Measurements from ENCODE around the gene LGMN. TPM values are rescaled to one million over a fixed set of nuclear protein-coding genes. Genes with fewer than 3 reads are reported as not detected.

The LGMN gene
- total and polyA plus RNA-seq, 2 experiments from 2014 or later, result 60.0 to 83.5 TPM

DNA sequence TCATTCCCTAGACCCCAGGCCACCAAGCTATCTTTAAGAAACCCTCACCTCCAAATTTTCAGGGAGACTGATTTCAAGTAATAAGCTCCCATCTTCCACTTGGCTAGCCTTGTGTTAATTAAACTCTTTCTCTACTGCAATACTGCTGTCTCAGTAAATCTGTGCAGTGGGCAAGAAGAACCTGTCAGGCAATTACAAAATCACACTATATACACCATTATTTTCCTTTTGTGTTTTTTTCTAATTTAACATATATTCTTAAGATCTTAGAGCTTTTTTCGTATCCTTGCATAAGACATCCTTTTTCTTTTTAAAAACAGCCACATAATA is 38.0 kb upstream of the LGMN start:
- Histone ChIP-seq H3K36me3 (ENCODE audit: insufficient read depth) (no peaks in the 10 kb centered on the region), H3K27ac (ENCODE audit: low read depth) (no peak overlapping the region), H3K4me3 (no peak overlapping the region), H3K79me2 (replicated peaks; ENCODE audit: insufficient read depth) (no peaks in the 10 kb centered on the region), H3K9me2 (ENCODE audit: insufficient read depth) (peaks cover 4% of the 10 kb centered on the region; the same call in 1 of the 2 replicates), H4K20me1 (replicated peaks; ENCODE audit: insufficient read depth) (no peaks in the 10 kb centered on the region), H3K4me2 (no peak overlapping the region), H3K27me3 (ENCODE audit: insufficient read depth) (no peaks in the 10 kb centered on the region), H3K4me1 (ENCODE audit: insufficient read depth) (no peaks in the 10 kb centered on the region; the same call in 1 of the 2 replicates), H3F3A (replicated peaks; ENCODE audit: low read depth) (no peaks in the 10 kb centered on the region), H2AFZ (peak overlapping the region; percentile 84; the same call in 1 of the 2 replicates)
- Mint-ChIP-seq H3K36me3 (ENCODE audit: low read depth) (peaks cover 5% of the 10 kb centered on the region; the same call in 2 of the 3 replicates), H3K4me1 (peaks cover 7% of the 10 kb centered on the region; the same call in 2 of the 3 replicates), H3K4me3 (no peak overlapping the region), H3K9me3 (peaks cover 9% of the 10 kb centered on the region), H3K27me3 (ENCODE audit: insufficient read depth, low read depth, poor library complexity) (no peaks in the 10 kb centered on the region), H3K27ac (0 out of 2 replicates have a peak overlapping the region, but pooled peaks have one; percentile 2)
- DNase-seq (ENCODE audit: low spot score), result no peak
- TF ChIP-seq NANOG (IDR thresholded peaks at IDR 0.05; ENCODE audit: borderline replicate concordance) (no peak), ZNF331 (CRISPR knock-in tag; IDR thresholded peaks at IDR 0.05; ENCODE audit: low read depth) (no peak), POLR2AphosphoS5 (IDR thresholded peaks at IDR 0.05; ENCODE audit: low read depth) (no peak), EZH2phosphoT487 (IDR thresholded peaks at IDR 0.05; ENCODE audit: unreplicated experiment) (no peak), STAT1 (IDR thresholded peaks at IDR 0.05; ENCODE audit: unreplicated experiment) (no peak)
- TF ChIP-seq, protein P1, sequence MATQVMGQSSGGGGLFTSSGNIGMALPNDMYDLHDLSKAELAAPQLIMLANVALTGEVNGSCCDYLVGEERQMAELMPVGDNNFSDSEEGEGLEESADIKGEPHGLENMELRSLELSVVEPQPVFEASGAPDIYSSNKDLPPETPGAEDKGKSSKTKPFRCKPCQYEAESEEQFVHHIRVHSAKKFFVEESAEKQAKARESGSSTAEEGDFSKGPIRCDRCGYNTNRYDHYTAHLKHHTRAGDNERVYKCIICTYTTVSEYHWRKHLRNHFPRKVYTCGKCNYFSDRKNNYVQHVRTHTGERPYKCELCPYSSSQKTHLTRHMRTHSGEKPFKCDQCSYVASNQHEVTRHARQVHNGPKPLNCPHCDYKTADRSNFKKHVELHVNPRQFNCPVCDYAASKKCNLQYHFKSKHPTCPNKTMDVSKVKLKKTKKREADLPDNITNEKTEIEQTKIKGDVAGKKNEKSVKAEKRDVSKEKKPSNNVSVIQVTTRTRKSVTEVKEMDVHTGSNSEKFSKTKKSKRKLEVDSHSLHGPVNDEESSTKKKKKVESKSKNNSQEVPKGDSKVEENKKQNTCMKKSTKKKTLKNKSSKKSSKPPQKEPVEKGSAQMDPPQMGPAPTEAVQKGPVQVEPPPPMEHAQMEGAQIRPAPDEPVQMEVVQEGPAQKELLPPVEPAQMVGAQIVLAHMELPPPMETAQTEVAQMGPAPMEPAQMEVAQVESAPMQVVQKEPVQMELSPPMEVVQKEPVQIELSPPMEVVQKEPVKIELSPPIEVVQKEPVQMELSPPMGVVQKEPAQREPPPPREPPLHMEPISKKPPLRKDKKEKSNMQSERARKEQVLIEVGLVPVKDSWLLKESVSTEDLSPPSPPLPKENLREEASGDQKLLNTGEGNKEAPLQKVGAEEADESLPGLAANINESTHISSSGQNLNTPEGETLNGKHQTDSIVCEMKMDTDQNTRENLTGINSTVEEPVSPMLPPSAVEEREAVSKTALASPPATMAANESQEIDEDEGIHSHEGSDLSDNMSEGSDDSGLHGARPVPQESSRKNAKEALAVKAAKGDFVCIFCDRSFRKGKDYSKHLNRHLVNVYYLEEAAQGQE (IDR thresholded peaks at IDR 0.05; ENCODE audit: unreplicated experiment), result no peak
- TF ChIP-seq, protein P2, sequence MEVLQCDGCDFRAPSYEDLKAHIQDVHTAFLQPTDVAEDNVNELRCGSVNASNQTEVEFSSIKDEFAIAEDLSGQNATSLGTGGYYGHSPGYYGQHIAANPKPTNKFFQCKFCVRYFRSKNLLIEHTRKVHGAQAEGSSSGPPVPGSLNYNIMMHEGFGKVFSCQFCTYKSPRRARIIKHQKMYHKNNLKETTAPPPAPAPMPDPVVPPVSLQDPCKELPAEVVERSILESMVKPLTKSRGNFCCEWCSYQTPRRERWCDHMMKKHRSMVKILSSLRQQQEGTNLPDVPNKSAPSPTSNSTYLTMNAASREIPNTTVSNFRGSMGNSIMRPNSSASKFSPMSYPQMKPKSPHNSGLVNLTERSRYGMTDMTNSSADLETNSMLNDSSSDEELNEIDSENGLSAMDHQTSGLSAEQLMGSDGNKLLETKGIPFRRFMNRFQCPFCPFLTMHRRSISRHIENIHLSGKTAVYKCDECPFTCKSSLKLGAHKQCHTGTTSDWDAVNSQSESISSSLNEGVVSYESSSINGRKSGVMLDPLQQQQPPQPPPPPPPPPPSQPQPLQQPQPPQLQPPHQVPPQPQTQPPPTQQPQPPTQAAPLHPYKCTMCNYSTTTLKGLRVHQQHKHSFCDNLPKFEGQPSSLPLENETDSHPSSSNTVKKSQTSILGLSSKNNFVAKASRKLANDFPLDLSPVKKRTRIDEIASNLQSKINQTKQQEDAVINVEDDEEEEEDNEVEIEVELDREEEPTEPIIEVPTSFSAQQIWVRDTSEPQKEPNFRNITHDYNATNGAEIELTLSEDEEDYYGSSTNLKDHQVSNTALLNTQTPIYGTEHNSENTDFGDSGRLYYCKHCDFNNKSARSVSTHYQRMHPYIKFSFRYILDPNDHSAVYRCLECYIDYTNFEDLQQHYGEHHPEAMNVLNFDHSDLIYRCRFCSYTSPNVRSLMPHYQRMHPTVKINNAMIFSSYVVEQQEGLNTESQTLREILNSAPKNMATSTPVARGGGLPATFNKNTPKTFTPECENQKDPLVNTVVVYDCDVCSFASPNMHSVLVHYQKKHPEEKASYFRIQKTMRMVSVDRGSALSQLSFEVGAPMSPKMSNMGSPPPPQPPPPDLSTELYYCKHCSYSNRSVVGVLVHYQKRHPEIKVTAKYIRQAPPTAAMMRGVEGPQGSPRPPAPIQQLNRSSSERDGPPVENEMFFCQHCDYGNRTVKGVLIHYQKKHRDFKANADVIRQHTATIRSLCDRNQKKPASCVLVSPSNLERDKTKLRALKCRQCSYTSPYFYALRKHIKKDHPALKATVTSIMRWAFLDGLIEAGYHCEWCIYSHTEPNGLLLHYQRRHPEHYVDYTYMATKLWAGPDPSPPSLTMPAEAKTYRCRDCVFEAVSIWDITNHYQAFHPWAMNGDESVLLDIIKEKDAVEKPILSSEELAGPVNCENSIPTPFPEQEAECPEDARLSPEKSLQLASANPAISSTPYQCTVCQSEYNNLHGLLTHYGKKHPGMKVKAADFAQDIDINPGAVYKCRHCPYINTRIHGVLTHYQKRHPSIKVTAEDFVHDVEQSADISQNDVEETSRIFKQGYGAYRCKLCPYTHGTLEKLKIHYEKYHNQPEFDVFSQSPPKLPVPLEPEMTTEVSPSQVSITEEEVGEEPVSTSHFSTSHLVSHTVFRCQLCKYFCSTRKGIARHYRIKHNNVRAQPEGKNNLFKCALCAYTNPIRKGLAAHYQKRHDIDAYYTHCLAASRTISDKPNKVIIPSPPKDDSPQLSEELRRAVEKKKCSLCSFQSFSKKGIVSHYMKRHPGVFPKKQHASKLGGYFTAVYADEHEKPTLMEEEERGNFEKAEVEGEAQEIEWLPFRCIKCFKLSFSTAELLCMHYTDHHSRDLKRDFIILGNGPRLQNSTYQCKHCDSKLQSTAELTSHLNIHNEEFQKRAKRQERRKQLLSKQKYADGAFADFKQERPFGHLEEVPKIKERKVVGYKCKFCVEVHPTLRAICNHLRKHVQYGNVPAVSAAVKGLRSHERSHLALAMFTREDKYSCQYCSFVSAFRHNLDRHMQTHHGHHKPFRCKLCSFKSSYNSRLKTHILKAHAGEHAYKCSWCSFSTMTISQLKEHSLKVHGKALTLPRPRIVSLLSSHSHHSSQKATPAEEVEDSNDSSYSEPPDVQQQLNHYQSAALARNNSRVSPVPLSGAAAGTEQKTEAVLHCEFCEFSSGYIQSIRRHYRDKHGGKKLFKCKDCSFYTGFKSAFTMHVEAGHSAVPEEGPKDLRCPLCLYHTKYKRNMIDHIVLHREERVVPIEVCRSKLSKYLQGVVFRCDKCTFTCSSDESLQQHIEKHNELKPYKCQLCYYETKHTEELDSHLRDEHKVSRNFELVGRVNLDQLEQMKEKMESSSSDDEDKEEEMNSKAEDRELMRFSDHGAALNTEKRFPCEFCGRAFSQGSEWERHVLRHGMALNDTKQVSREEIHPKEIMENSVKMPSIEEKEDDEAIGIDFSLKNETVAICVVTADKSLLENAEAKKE (CRISPR knock-in tag; IDR thresholded peaks at IDR 0.05), result no peak
- no peak for ATAC-seq

All from GM23338 (cell line).